GM23338 (cell line): ENCODE measurements around the gene FRY. TPM values are rescaled to one million over a fixed set of nuclear protein-coding genes. Genes with fewer than 3 reads are reported as not detected.

Experiments
- ATAC-seq: fragments of 200-7000 bp; cut with Tn5 transposase; 3 replicates; pipeline ENCODE4 v1.9.1; 2020
- DNase-seq: peaks from one replicate; pipeline ENCODE4 v3.0.0-alpha.2; 2015; ENCODE audit warnings: low spot score
- H2AFZ ChIP-seq: fragments of 200-600 bp; sonication (generic); 2 replicates; pipeline ENCODE4 v1.8.0; 2016; ENCODE audit warnings: antibody characterized with exemption, mild to moderate bottlenecking, moderate library complexity
- H3F3A ChIP-seq: fragments of 200-600 bp; sonication (generic); replicated peaks from 2 replicates; pipeline ENCODE4 v1.8.0; 2017; ENCODE audit warnings: antibody characterized with exemption, mixed run types, low read depth
- H3K27ac ChIP-seq: fragments of 200-600 bp; sonication (generic); 2 replicates; pipeline ENCODE4 v1.6.1; 2016; ENCODE audit warnings: low read depth
- H3K27me3 ChIP-seq: fragments of 200-600 bp; sonication (generic); 2 replicates; pipeline ENCODE4 v1.8.0; 2016; ENCODE audit warnings: mild to moderate bottlenecking, mixed run types, moderate library complexity; ENCODE audit not compliant: insufficient read depth
- H3K36me3 ChIP-seq: fragments of 200-600 bp; sonication (generic); 2 replicates; pipeline ENCODE4 v1.8.0; 2016; ENCODE audit warnings: mild to moderate bottlenecking; ENCODE audit not compliant: insufficient read depth
- H3K4me1 ChIP-seq: fragments of 200-600 bp; sonication (generic); 2 replicates; pipeline ENCODE4 v1.8.0; 2016; ENCODE audit warnings: mild to moderate bottlenecking, moderate library complexity; ENCODE audit not compliant: insufficient read depth
- H3K4me2 ChIP-seq: fragments of 200-600 bp; sonication (generic); 2 replicates; pipeline ENCODE4 v1.7.1; 2017; ENCODE audit warnings: mixed run types
- H3K4me3 ChIP-seq: fragments of 200-600 bp; sonication (generic); 2 replicates; pipeline ENCODE4 v1.6.1; 2016; ENCODE audit warnings: mixed run types
- H3K79me2 ChIP-seq: fragments of 200-600 bp; sonication (generic); replicated peaks from 2 replicates; pipeline ENCODE4 v1.8.0; 2017; ENCODE audit warnings: mild to moderate bottlenecking; ENCODE audit not compliant: insufficient read depth
- H3K9me2 ChIP-seq: fragments of 200-600 bp; sonication (generic); 2 replicates; pipeline ENCODE4 v1.8.0; 2017; ENCODE audit not compliant: insufficient read depth
- H4K20me1 ChIP-seq: fragments of 200-600 bp; sonication (generic); replicated peaks from 2 replicates; pipeline ENCODE4 v1.8.0; 2017; ENCODE audit warnings: mild to moderate bottlenecking; ENCODE audit not compliant: insufficient read depth
- H3K27ac Mint-ChIP-seq: 2 replicates; pipeline ENCODE4 v1.8.0; 2020; ENCODE audit warnings: inconsistent platforms, mild to moderate bottlenecking, moderate library complexity, mixed read lengths
- H3K27me3 Mint-ChIP-seq: 3 replicates; pipeline ENCODE4 v1.8.0; 2022; ENCODE audit warnings: low read depth, mild to moderate bottlenecking, moderate library complexity, mixed read lengths, inconsistent platforms; ENCODE audit not compliant: insufficient read depth, poor library complexity
- H3K36me3 Mint-ChIP-seq: 3 replicates; pipeline ENCODE4 v1.8.0; 2021; ENCODE audit warnings: low read depth, mild to moderate bottlenecking, inconsistent platforms, moderate library complexity, mixed read lengths
- H3K4me1 Mint-ChIP-seq: 3 replicates; pipeline ENCODE4 v1.8.0; 2020; ENCODE audit warnings: mild to moderate bottlenecking, inconsistent platforms, mixed read lengths
- H3K4me3 Mint-ChIP-seq: 3 replicates; pipeline ENCODE4 v1.8.0; 2021; ENCODE audit warnings: moderate library complexity, mild to moderate bottlenecking, inconsistent platforms, mixed read lengths
- H3K9me3 Mint-ChIP-seq: 3 replicates; pipeline ENCODE4 v1.8.0; 2020; ENCODE audit warnings: moderate library complexity, mild to moderate bottlenecking, inconsistent platforms, mixed read lengths
- CREB1 ChIP-seq: fragments of 250-450 bp; sonication (Bioruptor Pico); IDR thresholded peaks from 2 replicates; pipeline ENCODE4 v1.5.0; 2020; ENCODE audit warnings: low read depth, mild to moderate bottlenecking, moderate library complexity
- CTCF ChIP-seq, 2 experiments: fragments of 200-600 bp in 1 of 2; sonication (generic) in 1 of 2; conservative IDR thresholded peaks; 2 replicates each; pipeline versions ENCODE4 v1.5.1 to v1.6.1; 2016 to 2017; ENCODE audit warnings: antibody characterized with exemption in 2 of 2, low read depth in 2 of 2, mild to moderate bottlenecking in 2 of 2, moderate library complexity in 1 of 2
- ETS1 ChIP-seq: IDR thresholded peaks from 2 replicates; pipeline ENCODE4 v1.6.1; 2016; ENCODE audit warnings: antibody characterized with exemption
- EZH2 ChIP-seq: fragments of 200-600 bp; sonication (generic); IDR thresholded peaks from one replicate; pipeline ENCODE4 v1.8.0; 2017; ENCODE audit warnings: antibody characterized with exemption, mild to moderate bottlenecking, low read depth; ENCODE audit not compliant: unreplicated experiment
- EZH2phosphoT487 ChIP-seq: fragments of 200-600 bp; sonication (generic); IDR thresholded peaks from one replicate; pipeline ENCODE4 v1.8.1; 2018; ENCODE audit warnings: antibody characterized with exemption; ENCODE audit not compliant: unreplicated experiment
- JUNB ChIP-seq: IDR thresholded peaks from one replicate; pipeline ENCODE4 v1.6.1; 2016; ENCODE audit warnings: antibody characterized with exemption; ENCODE audit not compliant: unreplicated experiment
- NANOG ChIP-seq: IDR thresholded peaks from 2 replicates; pipeline ENCODE4 v1.6.1; 2016; ENCODE audit warnings: antibody characterized with exemption, borderline replicate concordance
- POLR2AphosphoS5 ChIP-seq: IDR thresholded peaks from 2 replicates; pipeline ENCODE4 v1.6.1; 2016; ENCODE audit warnings: antibody characterized with exemption, low read depth
- REST ChIP-seq: IDR thresholded peaks from one replicate; pipeline ENCODE4 v1.6.1; 2018; ENCODE audit warnings: antibody characterized with exemption; ENCODE audit not compliant: unreplicated experiment
- STAT1 ChIP-seq: IDR thresholded peaks from one replicate; pipeline ENCODE4 v1.6.1; 2016; ENCODE audit warnings: antibody characterized with exemption; ENCODE audit not compliant: unreplicated experiment
- ZNF114 ChIP-seq: fragments of 250-450 bp; sonication (Bioruptor Pico); IDR thresholded peaks from 2 replicates; pipeline ENCODE4 v1.5.0; 2020; ENCODE audit warnings: mild to moderate bottlenecking, moderate library complexity
- ZNF331 ChIP-seq: fragments of 250-450 bp; sonication (Bioruptor Pico); IDR thresholded peaks from 2 replicates; pipeline ENCODE4 v1.5.0; 2020; ENCODE audit warnings: low read depth, mild to moderate bottlenecking, moderate library complexity
- ZNF462 ChIP-seq: fragments of 250-450 bp; sonication (Bioruptor Pico); IDR thresholded peaks from 2 replicates; pipeline ENCODE4 v1.5.0; 2020; ENCODE audit warnings: mild to moderate bottlenecking, moderate library complexity
- polyA plus RNA-seq: library from polyadenylated mRNA; unstranded; fragments of >200 nt; fragmentation: Nextera tagmentation; extraction: Ambion mirVana; gene quantifications from 2 replicates; pipeline ENCODE4 v1.2.1, GENCODE V29; 2016
- total RNA-seq: library from RNA; depleted of rRNA; stranded (reverse); fragments of >200 nt; shearing (Covaris generic); gene quantifications from 2 replicates; pipeline ENCODE4 v1.2.3, GENCODE V29; 2014

FRY gene
- total and polyA plus RNA-seq, 2 experiments from 2014 or later = 2.4 to 10.1 TPM

GRCh38 chr13:32299893-32300292 lies 268.3 kb downstream of the FRY start:
- H3K36me3 ChIP-seq = no peaks in the 10 kb centered on the region
- H3K4me1 Mint-ChIP-seq = no peaks in the 10 kb centered on the region
- peak overlapping the region; percentile 74; the same call in 1 of the 2 replicates for H2AFZ ChIP-seq
- H3K36me3 Mint-ChIP-seq = no peaks in the 10 kb centered on the region
- TF ChIP-seq ZNF331 (CRISPR knock-in tag) (no peak), REST (no peak), ZNF462 (CRISPR knock-in tag) (no peak), EZH2 (no peak), JUNB (no peak), NANOG (no peak), CREB1 (CRISPR knock-in tag) (no peak), EZH2phosphoT487 (no peak), STAT1 (no peak), ETS1 (no peak), CTCF (conservative IDR thresholded peaks at IDR 0.05; ENCODE audit: low read depth in 2 of 2) (no peak), POLR2AphosphoS5 (no peak), ZNF114 (CRISPR knock-in tag) (no peak)
- no peaks in the 10 kb centered on the region for H3K79me2 ChIP-seq
- no peak overlapping the region for H3K4me2 ChIP-seq
- H3K9me3 Mint-ChIP-seq = no peaks in the 10 kb centered on the region
- H4K20me1 ChIP-seq = no peaks in the 10 kb centered on the region
- no peaks in the 10 kb centered on the region for H3K9me2 ChIP-seq
- no peaks in the 10 kb centered on the region for H3K27me3 Mint-ChIP-seq
- no peak overlapping the region for H3K27ac Mint-ChIP-seq
- ATAC-seq = no peak
- H3F3A ChIP-seq = no peaks in the 10 kb centered on the region
- H3K27ac ChIP-seq = no peak overlapping the region
- no peak overlapping the region for H3K4me3 Mint-ChIP-seq
- H3K27me3 ChIP-seq = no peaks in the 10 kb centered on the region
- no peak for DNase-seq
- no peaks in the 10 kb centered on the region for H3K4me1 ChIP-seq
- no peak overlapping the region for H3K4me3 ChIP-seq
